Sciatic nerve (tissue), 2 donors: ENCODE measurements around the gene CPSF4L. TPM values are rescaled to one million over a fixed set of nuclear protein-coding genes. Genes with fewer than 3 reads are reported as not detected.
A peak's percentile ranks its signal among the peaks of the same experiment; 100 is the strongest.
"Not testable (repeated sequence)": the region's sequence is repeated elsewhere in the genome, so short reads cannot be mapped to it uniquely, and the experiment has no call there.

Experiments
- ATAC-seq: fragments of 200-7000 bp; cut with Tn5 transposase; one replicate; pipeline ENCODE4 v1.9.1; 2020; ENCODE audit warnings: mild to moderate bottlenecking, moderate library complexity
- DNase-seq: peaks from one replicate; pipeline ENCODE4 v3.0.0-alpha.2; 2020; ENCODE audit warnings: low spot score
- intact Hi-C: fragments of 100-400 bp; cut with DNase I; formaldehyde crosslinking; loops from one replicate; pipeline ENCODE4 v1.14.2; 2022
- total RNA-seq: library from RNA; stranded (reverse); fragmentation: NEBNext Ultra II Directional; extraction: Animal tissue kit (Norgen Biotek cat#: 25700); gene quantifications from one replicate; pipeline ENCODE4 v1.2.1, GENCODE V29; 2021
- donor health status: DM: no; HTN: no; CAD: no.
- donor health status: DM: no; HTN: no; CAD: no.

Gene CPSF4L
- not detected for total RNA-seq

DNA sequence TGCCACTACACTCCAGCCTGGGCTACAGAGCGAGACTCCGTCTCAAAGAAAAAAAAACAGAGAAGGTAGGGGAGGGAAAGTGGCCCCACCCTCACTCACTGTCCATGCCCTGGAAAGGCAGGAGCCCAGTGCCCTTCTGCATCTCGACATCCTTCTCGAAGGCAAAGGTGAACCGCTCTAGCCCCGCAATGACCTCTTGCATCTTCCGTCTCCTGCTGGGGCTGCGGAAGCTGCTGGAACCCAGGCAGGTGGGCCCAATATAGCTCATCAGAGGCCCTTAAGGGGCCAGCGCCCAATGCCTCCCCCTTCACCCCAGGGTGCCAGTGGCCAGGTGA lies at the start of gene CPSF4L:
Gene CPSF4L (minus strand): TSS at position 264 of the 335 bp plus-strand sequence. CDS start 62 bp downstream, at position 202.
- intact Hi-C loops = no loop called here
- DNase-seq (no peak), ATAC-seq (no peak)

DNA sequence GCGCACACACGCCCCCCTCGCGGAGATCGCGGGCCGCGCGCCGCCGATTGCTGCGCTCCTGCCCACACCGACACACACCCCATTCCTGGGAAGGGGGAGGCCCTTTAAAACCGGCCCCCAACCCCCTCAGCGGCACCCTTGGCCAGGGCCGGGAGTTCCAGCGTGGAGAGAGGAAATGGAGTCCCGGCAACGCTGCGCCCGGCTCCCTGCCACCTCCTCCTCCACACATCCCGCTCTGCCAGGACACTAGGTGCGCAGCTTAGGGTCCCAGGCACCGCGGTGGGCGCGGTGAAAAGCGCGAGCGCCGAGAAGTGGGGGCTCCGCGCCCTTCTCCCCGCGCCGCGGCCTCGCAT lies 49.7 kb upstream of the CPSF4L start:
- DNase-seq (peak; percentile 80), ATAC-seq (peak; percentile 39)
- intact Hi-C loops = no loop called here

DNA sequence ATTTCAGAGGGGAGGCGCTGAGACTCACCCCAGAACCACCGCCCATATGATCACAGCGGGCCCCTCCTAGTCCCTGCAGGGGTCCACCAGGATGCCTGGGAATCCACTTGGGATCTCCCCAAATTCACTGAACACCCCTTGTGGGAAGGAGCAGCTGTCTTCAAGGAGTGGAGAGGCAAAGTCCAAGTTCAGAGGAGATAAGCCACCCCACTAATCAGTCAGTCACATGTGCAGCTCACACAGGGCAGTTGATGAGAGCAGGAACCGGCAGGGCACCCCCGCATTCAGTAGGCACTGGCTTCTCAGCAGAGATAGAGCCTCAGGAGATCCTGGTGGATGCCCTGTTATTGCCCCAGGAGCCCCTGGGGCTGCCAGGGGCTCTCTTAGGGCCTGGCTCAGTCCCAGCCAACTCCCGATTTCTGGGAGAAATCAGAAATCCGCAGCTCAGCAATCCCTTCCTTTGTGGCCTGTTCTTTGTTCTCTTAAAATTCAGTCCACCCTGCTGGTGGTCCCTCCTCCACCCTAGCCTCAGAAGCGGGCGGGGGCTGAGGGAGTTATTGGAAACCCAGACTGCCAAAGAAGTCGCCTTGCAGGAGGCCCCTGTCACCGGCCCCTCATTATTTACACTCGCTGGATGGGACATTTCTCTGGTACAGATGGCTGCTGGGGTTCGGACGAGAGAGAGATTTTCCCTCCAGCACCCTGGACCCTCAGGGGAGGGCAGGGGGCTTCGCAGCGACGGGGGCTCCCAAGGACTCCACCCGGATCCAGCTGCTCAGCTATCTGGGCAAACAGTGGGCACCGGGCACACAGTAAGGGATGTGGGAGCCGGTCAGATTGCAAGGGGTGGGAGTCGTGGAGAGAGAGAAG lies 48.3 kb upstream of the CPSF4L start:
- intact Hi-C loops = no loop called here
- ATAC-seq (no peak), DNase-seq (no peak)

DNA sequence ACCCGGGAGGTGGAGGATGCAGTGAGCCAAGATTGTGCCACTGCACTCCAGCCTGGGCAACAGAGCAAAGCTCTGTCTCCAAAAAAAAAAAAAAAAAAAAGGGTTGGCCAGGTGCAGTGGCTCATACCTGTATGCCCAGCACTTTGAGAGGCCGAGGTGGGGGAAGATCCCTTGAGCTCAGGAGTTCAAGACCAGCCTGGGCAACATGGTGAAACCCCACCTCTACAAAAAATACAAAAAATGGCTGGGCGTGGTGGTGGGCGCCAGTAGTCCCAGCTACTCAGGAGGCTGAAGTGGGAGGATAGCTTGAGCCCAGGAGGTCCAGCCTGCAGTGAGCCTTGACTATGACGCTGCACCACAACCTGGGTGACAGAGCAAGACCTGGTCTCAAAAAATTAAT lies 47.3 kb upstream of the CPSF4L start:
- intact Hi-C loops, DNase-seq, ATAC-seq: not testable (repeated sequence)

DNA sequence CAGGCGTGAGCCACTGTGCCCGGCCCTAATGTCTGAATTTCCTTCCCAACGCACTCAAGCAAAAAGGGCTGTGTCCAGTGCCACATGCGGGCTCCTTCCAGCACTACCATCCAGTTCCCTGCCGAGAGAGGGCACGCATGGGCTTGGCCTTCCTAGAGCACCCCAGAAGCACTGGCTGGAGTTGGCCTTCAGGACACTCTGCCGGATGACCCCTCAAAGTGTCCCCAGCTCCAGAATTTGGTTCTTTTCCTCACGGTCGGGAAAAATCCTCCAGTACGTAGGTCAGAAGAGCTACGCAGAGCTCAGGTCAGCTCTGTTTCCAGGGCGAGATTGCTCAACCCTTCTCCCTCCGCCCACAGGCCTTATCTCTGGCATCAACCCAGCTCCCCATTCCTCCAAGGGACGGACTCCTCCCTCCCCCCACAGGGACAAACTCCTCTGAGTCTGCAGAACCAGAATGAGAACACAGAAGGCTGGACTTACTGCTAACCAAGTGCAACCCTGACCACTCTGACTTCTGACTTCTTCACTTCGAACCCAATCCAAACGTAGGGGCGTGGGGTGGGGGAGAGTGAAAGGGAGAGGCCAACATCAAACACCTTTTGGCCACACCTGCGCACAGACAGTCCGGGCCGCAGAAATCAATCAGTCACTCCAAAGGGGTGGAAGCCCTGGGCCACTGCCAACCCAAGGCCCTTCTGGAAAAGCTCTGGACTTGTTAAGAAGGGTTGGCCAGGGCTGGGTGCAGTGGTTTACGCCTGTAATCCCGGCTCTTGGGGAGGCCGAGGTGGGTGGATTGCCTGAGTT lies 46.5 kb upstream of the CPSF4L start:
- peak; percentile 88 for DNase-seq
- ATAC-seq = peak; percentile 19
- intact Hi-C loops = no loop called here

DNA sequence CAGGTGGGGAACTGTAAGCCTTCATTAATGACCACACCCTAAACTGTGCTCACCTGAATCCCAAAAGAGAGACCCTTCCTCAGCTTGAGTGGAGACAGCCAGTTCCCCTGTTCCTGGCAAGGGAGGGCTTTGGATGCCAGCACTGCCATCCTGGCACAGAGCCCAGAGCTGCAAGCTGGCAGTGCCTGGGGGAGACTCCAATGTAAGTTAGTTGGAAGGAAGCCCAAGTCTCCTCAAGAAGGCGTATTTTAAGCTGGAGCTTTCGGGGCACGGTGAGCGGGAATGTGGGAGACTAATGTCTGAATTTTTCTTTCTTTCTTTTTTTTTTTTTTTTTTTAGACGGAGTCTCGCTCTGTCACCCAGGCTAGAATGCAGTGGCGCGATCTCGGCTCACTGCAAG lies 45.5 kb upstream of the CPSF4L start:
- DNase-seq (no peak), ATAC-seq (no peak)
- intact Hi-C loops = no loop called here

- DNase-seq (no peak), ATAC-seq (no peak)
- intact Hi-C loops = no loop called here
Measured at GRCh38 chr17:73305845-73306836, 44.5 kb upstream of the CPSF4L start.

DNA sequence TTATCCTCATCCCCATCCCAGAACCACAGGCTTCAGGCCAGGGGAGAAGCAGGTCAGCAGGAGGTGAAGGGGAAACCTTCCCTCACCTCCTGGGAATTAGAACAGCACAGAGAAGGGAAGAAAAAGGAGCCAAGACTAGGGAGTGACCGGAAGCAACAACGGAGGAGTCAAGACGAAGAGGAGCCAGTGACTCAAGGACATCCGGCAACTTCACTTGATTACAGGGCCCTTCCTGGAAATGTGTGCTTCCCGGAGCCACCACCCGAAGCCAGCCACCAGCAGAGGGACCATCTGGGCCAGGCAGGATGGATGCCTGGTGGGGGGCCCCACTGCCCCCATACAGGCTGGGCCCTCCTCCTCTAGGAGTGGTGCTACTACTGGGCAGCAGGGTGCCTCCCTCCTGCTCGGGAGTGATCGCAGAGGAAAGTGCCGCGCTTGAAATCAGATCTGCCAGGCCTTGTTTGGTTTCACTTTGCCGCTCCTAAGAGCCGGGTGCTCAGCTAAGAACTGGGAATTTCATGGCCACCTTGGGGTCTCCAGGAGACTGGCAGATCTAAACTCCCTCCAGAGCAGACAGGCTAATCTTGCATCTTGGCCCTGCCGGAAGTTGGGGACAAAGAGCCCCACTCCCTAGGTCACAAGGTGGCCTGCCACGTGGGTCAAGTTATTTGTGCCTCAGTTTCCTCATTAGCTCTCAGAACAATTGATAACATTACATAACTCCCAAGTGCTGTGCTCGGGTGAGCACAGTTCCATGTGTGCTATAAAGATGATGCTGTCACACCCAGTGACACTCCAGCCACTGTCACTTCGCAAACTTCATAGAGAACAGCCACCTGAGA lies 43.5 kb upstream of the CPSF4L start:
- DNase-seq (no peak), ATAC-seq (peak; percentile 63)
- intact Hi-C loops = no loop called here

- DNase-seq (no peak), ATAC-seq (peak; percentile 10)
- intact Hi-C loops = no loop called here
Measured at GRCh38 chr17:73304438-73304837, 42.8 kb upstream of the CPSF4L start.

- no peak for ATAC-seq
- DNase-seq = no peak
- intact Hi-C loops = no loop called here
Measured at GRCh38 chr17:73302189-73302588, 40.5 kb upstream of the CPSF4L start.

GRCh38 chr17:73301369-73301768 lies 39.7 kb upstream of the CPSF4L start:
- DNase-seq (no peak), ATAC-seq (no peak)
- intact Hi-C loops = no loop called here

DNA sequence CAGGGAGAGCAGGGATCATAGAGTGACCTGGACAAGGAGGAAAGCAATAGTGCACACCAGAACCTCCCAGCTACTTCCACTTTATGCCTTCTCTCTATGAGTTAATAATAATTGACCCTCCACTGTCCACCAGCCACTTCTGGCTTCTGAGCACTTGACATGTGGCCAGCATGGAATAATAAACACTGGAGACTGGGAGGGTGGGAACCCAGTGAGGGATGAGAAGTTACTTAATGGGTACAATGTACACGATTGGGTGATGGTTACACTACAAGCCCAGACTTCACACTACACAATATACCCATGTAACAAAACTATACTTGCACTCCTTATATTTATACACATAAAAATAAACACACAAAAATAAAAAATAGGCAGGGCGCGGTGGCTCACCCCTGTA lies 38.7 kb upstream of the CPSF4L start:
- intact Hi-C loops = no loop called here
- ATAC-seq = no peak
- no peak for DNase-seq

GRCh38 chr17:73297934-73298861 lies 36.5 kb upstream of the CPSF4L start:
- intact Hi-C loops = no loop called here
- DNase-seq (no peak), ATAC-seq (no peak)

DNA sequence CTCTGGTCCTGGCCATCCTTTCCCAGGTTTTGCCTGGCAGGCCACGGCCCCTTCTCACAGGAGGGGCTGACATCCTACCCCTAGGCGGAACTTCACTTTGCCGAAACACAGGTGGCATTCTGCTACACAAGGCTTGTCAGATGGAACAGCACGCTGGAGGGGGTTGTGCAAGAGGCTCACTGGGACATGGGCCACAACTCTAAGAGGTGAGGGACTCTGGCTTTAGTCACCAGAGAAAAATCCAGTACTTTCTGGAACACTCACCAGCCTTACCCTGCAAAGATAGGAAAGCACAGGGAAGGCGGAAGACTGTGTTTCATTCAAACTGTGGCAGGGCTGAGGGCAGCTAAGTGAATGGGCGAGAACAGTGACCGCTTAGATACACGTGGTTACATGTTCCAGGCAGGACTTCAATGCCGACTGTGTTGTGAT lies 31.8 kb upstream of the CPSF4L start:
- DNase-seq (no peak), ATAC-seq (peak; percentile 46)
- intact Hi-C loops = no loop called here

GRCh38 chr17:73293031-73293430 lies 31.4 kb upstream of the CPSF4L start:
- intact Hi-C loops = no loop called here
- no peak for ATAC-seq
- DNase-seq = no peak

DNA sequence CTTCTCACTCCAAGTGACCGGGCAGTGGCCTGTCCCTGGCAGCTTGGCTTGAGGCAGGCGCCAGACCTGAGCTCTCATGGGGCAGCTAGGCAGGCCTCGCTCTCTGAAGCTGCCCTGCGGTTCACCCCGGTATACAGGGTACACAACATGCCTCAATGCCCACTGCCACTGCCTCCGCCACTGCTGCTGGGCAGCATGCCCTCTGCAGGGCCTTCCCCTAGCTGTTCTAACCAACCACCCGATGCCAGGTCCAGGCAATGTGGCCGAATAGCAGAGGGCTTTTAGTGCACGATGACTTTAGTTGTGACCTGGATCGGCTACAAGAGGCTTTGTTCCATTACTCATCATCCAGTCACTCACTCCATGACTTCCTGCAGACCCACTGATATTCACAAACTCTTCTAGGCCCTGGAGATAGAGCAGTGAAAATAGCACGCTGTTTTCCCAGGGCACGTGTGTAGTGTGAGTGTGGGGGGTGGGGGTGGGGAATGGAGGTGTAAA lies 30.4 kb upstream of the CPSF4L start:
- no peak for DNase-seq
- peak; percentile 32 for ATAC-seq

DNA sequence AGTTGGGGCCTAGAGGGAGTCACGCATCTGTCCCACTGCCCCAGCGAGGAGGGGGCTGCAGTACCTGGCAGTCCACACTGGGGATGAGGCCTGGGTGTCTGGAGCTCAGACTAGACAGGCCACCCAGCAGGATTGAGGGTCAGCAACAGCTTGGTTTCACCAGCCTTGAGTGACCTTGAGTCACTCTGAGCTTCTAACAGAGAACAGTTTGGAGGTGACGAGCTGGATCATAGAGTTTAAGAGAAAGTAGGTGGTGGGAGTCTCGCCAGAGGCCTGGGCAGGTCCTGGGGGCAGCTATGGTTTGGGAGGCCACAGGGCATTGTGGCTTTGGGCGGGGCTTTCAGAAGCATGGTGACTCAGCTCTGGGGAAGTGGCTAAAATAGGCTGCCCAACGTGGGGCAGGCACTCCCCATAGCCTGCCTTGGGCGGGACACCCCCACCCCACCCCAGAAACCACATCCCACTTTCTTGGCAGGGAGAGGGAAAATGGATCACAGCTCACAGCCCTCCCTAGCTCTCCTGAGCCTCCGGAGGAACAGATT lies 29.7 kb upstream of the CPSF4L start:
- DNase-seq = peak; percentile 80
- intact Hi-C loops = no loop called here
- peak; percentile 67 for ATAC-seq

More for the DNA sequence above, 30.4 kb upstream of the CPSF4L start:
- intact Hi-C loops = no loop called here
